Duodenal mucosa (tissue), 2 donors: ENCODE measurements around the gene NFE2L3.
"Not testable (repeated sequence)": the region's sequence is repeated elsewhere in the genome, so short reads cannot be mapped to it uniquely, and the experiment has no call there.

ENCODE experiments used
- H3K27ac ChIP-seq: one replicate; pipeline ENCODE4 v1.7.0; 2013; ENCODE audit warnings: low read depth, low read length
- H3K27me3 ChIP-seq, 2 donors: one replicate each; pipeline ENCODE4 v1.7.0; 2013; ENCODE audit warnings: low read length in 2 of 2, control low read depth in 1 of 2; ENCODE audit not compliant: insufficient read depth in 2 of 2, control insufficient read depth in 1 of 2
- H3K36me3 ChIP-seq, 2 donors: one replicate each; pipeline ENCODE4 v1.7.0; 2013; ENCODE audit warnings: low read length in 2 of 2, control low read depth in 1 of 2; ENCODE audit not compliant: insufficient read depth in 2 of 2, control insufficient read depth in 1 of 2
- H3K4me1 ChIP-seq, 2 donors: one replicate each; pipeline ENCODE4 v1.7.0; 2013; ENCODE audit warnings: low read length in 2 of 2, control low read depth in 1 of 2; ENCODE audit not compliant: insufficient read depth in 2 of 2, control insufficient read depth in 1 of 2
- H3K4me3 ChIP-seq, 2 donors: one replicate each; pipeline ENCODE4 v1.7.0; 2013; ENCODE audit warnings: low read length in 2 of 2, low read depth in 1 of 2
- H3K9ac ChIP-seq, 2 donors: one replicate each; pipeline ENCODE4 v1.7.0; 2013; ENCODE audit warnings: low read length in 2 of 2, low read depth in 1 of 2
- H3K9me3 ChIP-seq, 2 donors: one replicate each; pipeline ENCODE4 v1.7.0; 2013; ENCODE audit warnings: low read length in 2 of 2, control low read depth in 1 of 2; ENCODE audit not compliant: control insufficient read depth in 1 of 2

The NFE2L3 gene

DNA sequence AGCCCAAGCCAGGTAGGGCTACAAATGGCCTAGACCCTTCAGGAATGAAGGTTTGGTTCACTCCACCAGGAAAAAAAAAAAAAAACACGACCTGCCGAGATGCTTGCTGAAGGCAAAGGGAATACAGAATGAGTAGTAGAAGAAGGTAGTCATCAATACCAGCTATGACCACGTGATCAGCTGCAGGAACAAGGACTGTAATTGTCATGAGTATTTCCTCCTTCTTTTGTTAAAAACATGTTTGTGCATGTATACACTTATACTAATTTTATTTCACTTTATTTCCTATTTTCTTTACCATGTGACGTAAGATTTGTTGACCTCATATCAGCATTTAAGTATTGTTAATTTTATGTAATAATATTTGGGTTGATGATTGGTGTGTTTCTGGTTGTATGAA lies 27.2 kb upstream of the NFE2L3 start:
- H3K36me3 ChIP-seq, H3K27me3 ChIP-seq, H3K4me3 ChIP-seq, H3K9ac ChIP-seq, H3K27ac ChIP-seq, H3K4me1 ChIP-seq, H3K9me3 ChIP-seq: not testable (repeated sequence)

DNA sequence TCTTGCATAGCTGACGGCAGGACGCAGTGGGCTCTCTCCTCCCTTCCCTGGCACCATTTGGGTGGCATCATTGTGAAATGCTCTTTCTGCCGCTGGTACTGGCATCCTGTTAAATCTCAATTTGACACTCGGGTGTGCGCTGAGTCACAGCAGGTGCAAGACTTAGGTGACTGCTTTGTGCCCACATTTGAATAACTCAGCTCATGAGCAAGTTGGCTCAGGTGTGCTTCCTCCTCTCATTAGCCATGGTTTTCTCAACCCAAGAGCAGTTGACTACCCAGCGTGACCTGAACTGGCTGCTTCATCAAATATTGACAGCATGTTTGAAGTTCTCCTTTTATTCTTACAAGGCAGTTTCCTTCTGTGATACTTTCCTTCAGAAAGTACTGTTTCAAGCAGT lies 24.6 kb upstream of the NFE2L3 start:
- H3K27me3 ChIP-seq: no peaks in the 10 kb centered on the region
- no peaks in the 10 kb centered on the region for H3K9me3 ChIP-seq
- no peak overlapping the region for H3K9ac ChIP-seq
- H3K4me1 ChIP-seq: no peaks in the 10 kb centered on the region
- H3K4me3 ChIP-seq: no peak overlapping the region
- no peaks in the 10 kb centered on the region for H3K36me3 ChIP-seq
- no peak overlapping the region for H3K27ac ChIP-seq

DNA sequence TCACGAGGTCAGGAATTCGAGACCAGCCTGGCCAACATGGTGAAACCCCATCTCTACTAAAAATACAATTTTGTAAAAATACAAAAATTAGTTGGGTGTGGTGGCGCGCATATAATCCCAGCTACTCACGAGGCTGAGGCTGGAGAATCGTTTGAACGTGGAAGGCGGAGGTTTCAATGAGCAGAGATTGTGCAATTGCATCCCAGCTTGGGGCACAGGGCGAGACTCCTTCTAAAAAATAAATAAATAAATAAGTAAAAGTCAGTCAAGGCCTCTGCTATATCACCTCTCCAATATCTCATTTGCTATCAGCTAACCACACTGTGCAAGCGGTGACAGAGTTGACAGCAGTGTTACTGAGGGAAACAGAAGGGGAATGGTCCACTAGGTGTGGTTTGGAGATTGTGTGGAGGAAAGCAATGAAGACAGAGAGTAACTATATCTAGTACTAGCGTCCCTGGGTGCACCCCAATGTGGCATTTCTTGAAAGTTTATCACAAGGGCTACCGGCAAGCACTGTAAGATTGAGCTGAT lies 20.9 kb upstream of the NFE2L3 start:
- H3K4me1 ChIP-seq: no peaks in the 10 kb centered on the region
- no peak overlapping the region for H3K27ac ChIP-seq
- no peak overlapping the region for H3K4me3 ChIP-seq
- no peak overlapping the region for H3K9ac ChIP-seq
- H3K27me3 ChIP-seq: no peaks in the 10 kb centered on the region
- H3K9me3 ChIP-seq: no peaks in the 10 kb centered on the region
- H3K36me3 ChIP-seq: no peaks in the 10 kb centered on the region

DNA sequence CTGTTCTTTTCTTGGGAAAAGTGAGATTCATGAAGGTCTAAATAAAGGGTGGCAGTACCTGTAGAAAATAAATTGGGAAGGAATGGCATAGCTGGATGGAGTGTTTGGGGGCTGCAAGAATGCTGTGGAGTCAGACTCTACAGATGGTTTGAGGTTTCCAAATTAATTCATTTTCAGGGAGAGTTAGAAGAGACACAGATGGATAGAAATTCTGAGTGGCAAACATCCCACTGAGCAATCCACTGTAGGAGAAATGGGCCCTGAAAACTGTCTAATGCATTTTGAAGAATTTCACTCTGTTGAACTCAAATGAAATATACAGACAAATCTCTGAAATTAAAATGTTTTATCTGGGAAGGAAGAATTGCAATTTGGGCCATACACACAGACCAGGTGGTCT lies 16.9 kb upstream of the NFE2L3 start:
- H3K4me1 ChIP-seq: no peaks in the 10 kb centered on the region
- no peaks in the 10 kb centered on the region for H3K27me3 ChIP-seq
- H3K36me3 ChIP-seq: no peaks in the 10 kb centered on the region
- H3K9ac ChIP-seq: no peak overlapping the region
- no peak overlapping the region for H3K4me3 ChIP-seq
- no peak overlapping the region for H3K27ac ChIP-seq
- H3K9me3 ChIP-seq: no peaks in the 10 kb centered on the region

DNA sequence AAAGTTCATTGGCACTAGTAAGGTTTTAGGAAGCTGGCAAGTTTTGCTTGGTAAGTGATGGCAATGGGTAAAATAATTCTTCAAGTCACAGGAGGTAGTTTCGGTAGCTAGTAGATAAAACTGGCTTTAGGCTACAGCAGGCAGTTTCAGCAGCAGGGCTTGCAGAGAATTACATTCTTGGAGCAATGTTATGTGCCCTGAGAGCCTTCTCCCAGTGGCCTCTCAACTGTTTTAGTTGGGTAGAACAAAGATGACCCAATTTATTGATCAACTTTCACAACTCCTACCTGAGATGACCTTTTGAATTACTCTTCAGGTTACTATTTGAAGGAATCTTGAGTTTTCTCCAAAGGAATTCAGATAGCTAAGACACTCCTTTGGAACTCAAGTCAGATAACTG lies 16.4 kb upstream of the NFE2L3 start:
- H3K9me3 ChIP-seq: no peaks in the 10 kb centered on the region
- H3K4me3 ChIP-seq: no peak overlapping the region
- H3K36me3 ChIP-seq: no peaks in the 10 kb centered on the region
- no peaks in the 10 kb centered on the region for H3K27me3 ChIP-seq
- no peak overlapping the region for H3K9ac ChIP-seq
- H3K4me1 ChIP-seq: no peaks in the 10 kb centered on the region
- H3K27ac ChIP-seq: no peak overlapping the region

DNA sequence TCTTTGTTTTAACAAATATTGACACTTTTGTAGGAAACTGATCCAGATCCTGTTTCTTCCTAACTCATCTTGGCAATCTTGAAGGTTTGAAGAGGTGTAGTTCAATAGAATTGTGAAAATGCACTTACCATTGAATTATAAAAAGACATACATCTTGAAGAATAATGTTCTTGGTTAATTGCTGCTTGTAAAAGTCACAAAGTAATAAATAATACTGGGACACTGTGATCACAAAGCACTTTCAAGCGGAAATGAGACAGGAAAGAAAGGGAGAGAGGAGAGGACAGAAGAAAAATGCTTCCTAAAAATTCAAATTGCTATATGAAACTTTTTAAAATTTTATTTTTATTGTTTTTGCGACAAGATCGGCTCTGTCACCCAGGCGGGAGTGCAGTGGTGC lies 15.2 kb upstream of the NFE2L3 start:
- Histone ChIP-seq H3K9me3 (no peaks in the 10 kb centered on the region), H3K36me3 (no peaks in the 10 kb centered on the region), H3K27ac (no peak overlapping the region), H3K4me3 (no peak overlapping the region), H3K9ac (no peak overlapping the region), H3K27me3 (no peaks in the 10 kb centered on the region), H3K4me1 (peaks cover 0 to 7% of the 10 kb centered on the region in 2 donors)

DNA sequence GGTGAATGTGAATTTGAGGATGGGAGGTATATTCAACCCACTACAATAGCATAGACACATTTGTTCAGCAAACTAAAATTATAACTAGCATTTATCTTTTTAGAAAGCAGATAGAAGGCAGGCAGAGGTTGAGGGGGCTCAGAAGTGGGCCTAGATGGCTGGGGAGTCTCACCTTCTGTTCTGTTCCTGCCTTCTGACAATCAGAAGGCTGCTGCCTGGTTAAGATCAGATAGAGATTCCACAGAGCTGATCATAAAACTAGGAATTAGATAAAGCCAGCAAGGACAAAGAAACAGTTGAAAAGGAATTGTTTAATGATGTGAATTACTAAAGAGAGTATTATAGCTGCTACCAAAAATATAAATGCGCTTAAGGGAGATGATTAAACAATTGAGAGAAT lies 11.6 kb upstream of the NFE2L3 start:
- no peaks in the 10 kb centered on the region for H3K9me3 ChIP-seq
- H3K4me3 ChIP-seq: no peak overlapping the region
- peaks cover 0 to 9% of the 10 kb centered on the region in 2 donors for H3K4me1 ChIP-seq
- H3K27me3 ChIP-seq: no peaks in the 10 kb centered on the region
- no peaks in the 10 kb centered on the region for H3K36me3 ChIP-seq
- no peak overlapping the region for H3K27ac ChIP-seq
- no peak overlapping the region for H3K9ac ChIP-seq

DNA sequence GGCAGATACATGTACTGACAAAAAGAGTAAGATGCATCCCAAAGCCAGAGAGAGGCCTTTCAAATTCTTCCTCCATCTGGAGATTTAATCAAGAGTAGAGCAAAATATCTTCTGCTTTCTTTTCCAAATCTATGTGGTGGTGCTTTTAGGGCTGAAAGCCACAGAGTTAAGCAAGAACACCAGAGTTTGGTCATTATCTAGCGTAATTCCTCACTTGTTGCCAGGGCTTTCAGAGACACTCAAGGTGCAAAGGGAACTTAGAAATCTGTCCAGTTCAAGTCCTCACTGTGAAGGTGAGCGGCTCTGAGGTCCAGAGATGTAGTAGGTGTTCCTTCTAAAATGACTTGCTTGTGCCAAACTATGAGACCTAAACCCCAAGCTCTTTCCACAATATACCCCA lies 10.9 kb upstream of the NFE2L3 start:
- H3K9me3 ChIP-seq: no peaks in the 10 kb centered on the region
- H3K27me3 ChIP-seq: no peaks in the 10 kb centered on the region
- no peak overlapping the region for H3K9ac ChIP-seq
- no peak overlapping the region for H3K4me3 ChIP-seq
- peaks cover 0 to 9% of the 10 kb centered on the region in 2 donors for H3K4me1 ChIP-seq
- no peaks in the 10 kb centered on the region for H3K36me3 ChIP-seq
- H3K27ac ChIP-seq: no peak overlapping the region

DNA sequence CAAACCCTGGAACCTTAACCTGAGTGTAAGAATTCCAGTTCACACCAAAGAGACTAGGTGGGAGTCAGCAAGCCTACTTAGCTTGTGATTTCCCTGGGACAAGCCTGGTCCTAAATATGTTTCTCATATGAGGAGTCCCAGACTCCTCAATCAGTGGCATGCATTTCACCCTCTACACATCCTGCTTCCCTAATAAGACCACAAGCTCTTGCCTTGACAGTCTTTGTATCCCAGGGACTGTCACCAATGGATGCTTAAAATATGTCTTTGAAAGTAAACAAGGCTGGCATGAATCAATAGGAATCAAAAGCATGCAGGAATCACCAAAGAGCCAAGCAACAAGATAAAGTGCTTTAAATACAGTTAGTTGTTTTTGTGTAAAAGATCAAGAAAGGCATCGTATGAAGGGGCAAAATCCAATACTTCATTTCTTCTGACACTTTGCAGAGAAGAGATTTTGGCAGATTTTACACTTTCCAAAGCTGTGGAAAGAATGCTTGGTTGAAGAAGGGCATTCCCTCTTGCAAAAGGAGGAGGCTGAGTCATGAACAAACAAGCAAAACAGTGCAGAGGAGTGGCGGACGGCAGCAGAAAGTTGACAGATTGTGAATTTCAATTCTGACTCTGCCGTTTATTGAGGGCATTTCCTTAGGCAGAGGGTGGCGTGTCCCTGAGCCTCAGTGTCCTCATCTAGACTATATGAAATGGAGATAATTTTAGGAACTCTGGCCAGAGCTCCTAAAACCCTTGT lies 8.5 kb upstream of the NFE2L3 start:
- Histone ChIP-seq H3K27me3 (no peaks in the 10 kb centered on the region), H3K9me3 (no peaks in the 10 kb centered on the region), H3K27ac (no peak overlapping the region), H3K9ac (no peak overlapping the region), H3K4me1 (peaks cover 0 to 9% of the 10 kb centered on the region in 2 donors), H3K4me3 (no peak overlapping the region), H3K36me3 (no peaks in the 10 kb centered on the region)

DNA sequence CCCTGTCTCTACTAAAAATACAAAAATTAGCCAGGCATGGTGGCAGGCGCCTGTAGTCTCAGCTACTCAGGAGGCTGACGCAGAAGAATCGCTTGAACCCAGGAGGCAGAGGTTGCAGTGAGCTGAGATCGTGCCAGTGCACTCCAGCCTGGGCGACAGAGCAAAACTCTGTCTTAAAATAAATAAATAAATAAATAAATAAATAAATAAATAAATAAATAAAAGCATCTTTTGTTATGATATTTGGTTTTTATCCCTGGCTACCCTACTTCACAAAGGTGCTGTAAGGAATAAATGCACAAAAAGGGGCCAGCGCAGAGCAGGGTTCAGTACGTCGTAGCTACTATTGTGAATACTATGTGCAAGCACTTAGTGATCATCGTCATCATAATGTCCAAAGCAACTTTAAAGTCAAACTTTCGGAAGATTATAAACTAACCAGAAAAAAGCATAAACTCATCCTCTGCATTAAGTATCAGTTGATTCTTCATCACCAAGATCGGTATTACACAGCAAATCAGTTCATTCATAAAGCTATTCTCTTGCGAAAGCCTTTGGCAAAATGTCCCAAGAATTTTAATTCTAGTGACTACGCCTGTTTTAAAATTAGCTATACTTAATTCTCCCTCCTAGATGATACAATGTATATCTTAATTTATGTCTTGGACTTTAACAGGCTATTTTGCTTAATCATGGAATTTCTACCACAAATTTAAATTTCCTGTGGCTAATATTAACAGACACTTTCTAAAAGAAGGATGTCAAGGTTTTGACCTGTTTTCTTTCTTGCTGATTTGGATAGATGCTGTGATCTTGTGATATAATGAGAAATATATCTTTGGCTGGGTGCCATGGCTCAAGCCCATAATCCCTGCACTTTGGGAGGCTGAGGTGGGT lies 7.6 kb upstream of the NFE2L3 start:
- no peak overlapping the region for H3K27ac ChIP-seq
- H3K9me3 ChIP-seq: no peaks in the 10 kb centered on the region
- H3K4me1 ChIP-seq: peaks cover 0 to 9% of the 10 kb centered on the region in 2 donors
- no peak overlapping the region for H3K9ac ChIP-seq
- no peaks in the 10 kb centered on the region for H3K36me3 ChIP-seq
- no peaks in the 10 kb centered on the region for H3K27me3 ChIP-seq
- H3K4me3 ChIP-seq: no peak overlapping the region
